Natural killer cell treated with Interleukin-12 subunit alpha and Interleukin-12 subunit beta and Interleukin-15 and Interleukin-18, amount 100 ng/mL, for 72 hours (primary cell): ENCODE results near the gene ANKRD12. TPM values are rescaled to one million over a fixed set of nuclear protein-coding genes. Genes with fewer than 3 reads are reported as not detected.

ENCODE experiments used
- ATAC-seq, 2 donors: fragments of 150-1000 bp; cut with Tn5 transposase in 1 of 2; sonication (Bioruptor Pico), chemical (Tn5 transposase) in 1 of 2; 2 replicates each; pipeline ENCODE4 v1.10.0; 2021
- DNase-seq: peaks from one replicate; pipeline ENCODE4 v3.0.0; 2022; ENCODE audit warnings: low spot score
- H3K27ac Mint-ChIP-seq, 2 donors: 1 replicate in 1 of 2; 2 replicates in 1 of 2; pipeline ENCODE4 v1.8.0; 2022; ENCODE audit warnings: mixed read lengths in 2 of 2, mild to moderate bottlenecking in 1 of 2, moderate library complexity in 1 of 2
- H3K27me3 Mint-ChIP-seq, 2 donors: 1 replicate in 1 of 2; 2 replicates in 1 of 2; pipeline ENCODE4 v1.8.0; 2022; ENCODE audit warnings: mixed read lengths in 2 of 2
- H3K36me3 Mint-ChIP-seq: one replicate; pipeline ENCODE4 v1.8.0; 2022; ENCODE audit warnings: mixed read lengths
- H3K4me1 Mint-ChIP-seq, 2 donors: 1 replicate in 1 of 2; 2 replicates in 1 of 2; pipeline ENCODE4 v1.8.0; 2022; ENCODE audit warnings: low read depth in 2 of 2, mixed read lengths in 2 of 2, mild to moderate bottlenecking in 1 of 2
- H3K4me3 Mint-ChIP-seq: one replicate; pipeline ENCODE4 v1.8.0; 2022; ENCODE audit warnings: mixed read lengths
- H3K9me3 Mint-ChIP-seq: 2 replicates; pipeline ENCODE4 v1.8.0; 2022; ENCODE audit warnings: mixed read lengths
- total RNA-seq, 2 donors: library from RNA; stranded (reverse); gene quantifications; one replicate each; pipeline ENCODE4 v1.2.3, GENCODE V29; 2022

Gene ANKRD12
- total RNA-seq, 2 donors from 2014 or later, result 133 to 174 TPM

DNA sequence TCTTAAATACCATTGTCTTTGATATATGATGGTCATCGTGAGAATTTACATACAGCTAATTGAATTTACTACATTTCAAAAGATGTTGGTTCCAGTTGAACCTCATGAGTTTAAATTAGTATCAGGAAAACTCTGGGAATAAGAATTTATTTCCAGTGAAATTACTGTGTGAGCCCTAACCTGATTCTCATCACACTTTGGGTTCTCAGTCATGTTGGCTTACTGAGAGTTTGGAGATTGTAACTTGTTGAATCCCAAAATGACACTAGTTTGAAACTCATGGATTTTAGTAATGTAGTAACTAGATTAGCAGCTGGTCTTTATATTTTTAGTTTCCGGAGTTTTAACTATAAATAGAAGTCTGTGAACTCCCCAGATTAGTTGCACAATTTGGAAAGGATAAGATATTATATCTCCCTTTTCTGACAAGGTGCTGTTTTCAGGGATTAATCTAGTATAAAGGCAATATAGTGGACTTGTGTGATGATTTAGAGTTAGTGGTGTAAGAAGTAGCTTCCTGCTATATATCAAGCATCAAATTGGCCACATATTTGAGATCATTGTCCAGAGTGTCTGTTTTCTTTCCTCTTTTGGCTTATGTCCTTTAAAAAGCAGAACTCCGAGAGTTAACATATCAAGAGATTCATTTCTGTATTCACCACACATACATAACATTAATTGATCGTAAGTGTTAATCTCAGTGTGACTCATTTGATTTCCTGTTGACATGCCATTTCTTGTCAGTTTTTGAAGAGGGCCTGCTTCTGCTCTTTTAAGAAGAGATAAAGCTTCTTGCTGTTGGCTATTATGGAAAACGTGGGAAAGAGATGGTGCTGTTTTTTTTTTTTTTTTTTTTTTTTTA is 18.4 kb upstream of the ANKRD12 start:
- ATAC-seq (peak; percentile 71 to 76), DNase-seq (no peak)
- H3K4me3 Mint-ChIP-seq, result peak overlapping the region; percentile 87
- peak overlapping the region; percentile 81 to 92 for H3K27ac Mint-ChIP-seq
- no peaks in the 10 kb centered on the region for H3K27me3 Mint-ChIP-seq
- peaks cover 32% of the 10 kb centered on the region for H3K36me3 Mint-ChIP-seq
- peaks cover 48 to 65% of the 10 kb centered on the region in 2 donors for H3K4me1 Mint-ChIP-seq
- H3K9me3 Mint-ChIP-seq, result no peaks in the 10 kb centered on the region

DNA sequence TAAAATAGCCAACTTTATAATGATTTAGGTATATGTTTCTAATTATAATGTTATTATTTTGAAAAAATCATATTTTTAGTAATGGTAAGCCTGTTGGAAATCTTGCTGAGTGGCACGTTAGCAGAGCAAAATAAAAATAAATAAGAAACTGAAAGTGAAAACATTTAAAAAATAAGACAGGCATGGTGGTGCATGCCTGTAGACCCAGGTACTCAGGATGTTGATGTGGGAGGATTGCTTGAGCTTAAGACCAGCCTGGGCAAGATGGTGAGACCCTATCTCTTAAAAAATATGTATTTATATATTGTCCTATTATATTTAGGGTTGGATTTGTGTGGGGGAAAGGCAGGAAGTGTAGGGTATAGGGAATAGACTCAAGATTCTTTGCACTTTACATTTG is 15.8 kb upstream of the ANKRD12 start:
- H3K27me3 Mint-ChIP-seq, result no peaks in the 10 kb centered on the region
- H3K36me3 Mint-ChIP-seq, result peaks cover 46% of the 10 kb centered on the region
- H3K9me3 Mint-ChIP-seq, result no peaks in the 10 kb centered on the region
- peak overlapping the region; percentile 58 for H3K4me3 Mint-ChIP-seq
- peak in 1 of 2 donors; percentile 70 for ATAC-seq
- H3K4me1 Mint-ChIP-seq, result peaks cover 45 to 56% of the 10 kb centered on the region in 2 donors
- no peak for DNase-seq
- H3K27ac Mint-ChIP-seq, result peak overlapping the region; percentile 73 to 75

DNA sequence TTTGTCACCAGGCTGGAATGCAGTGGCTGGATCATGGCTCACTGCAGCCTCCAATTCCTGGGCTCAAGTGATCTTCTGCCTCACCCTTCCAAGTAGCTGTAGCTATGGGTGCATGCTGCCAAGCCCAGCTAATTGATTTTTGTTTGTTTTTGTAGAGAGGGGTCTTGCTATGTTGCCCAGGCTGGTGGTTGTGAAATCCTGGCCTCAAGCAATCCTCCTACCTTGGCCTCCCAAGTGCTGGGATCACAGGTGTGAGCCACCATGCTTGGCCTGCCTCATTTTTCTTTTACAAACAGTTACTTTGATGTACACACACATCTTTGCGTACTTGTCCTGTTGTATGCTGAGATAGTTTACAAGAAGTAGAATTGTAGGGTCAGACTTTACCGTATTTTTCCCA is 13.1 kb upstream of the ANKRD12 start:
- H3K27me3 Mint-ChIP-seq, result no peaks in the 10 kb centered on the region
- no peaks in the 10 kb centered on the region for H3K9me3 Mint-ChIP-seq
- H3K4me1 Mint-ChIP-seq, result peaks cover 29 to 39% of the 10 kb centered on the region in 2 donors
- no peak overlapping the region for H3K4me3 Mint-ChIP-seq
- H3K36me3 Mint-ChIP-seq, result peaks cover 55% of the 10 kb centered on the region
- peak overlapping the region; percentile 33 to 47 for H3K27ac Mint-ChIP-seq
- DNase-seq, result no peak
- no peak for ATAC-seq

GRCh38 chr18:9124824-9125223 is 11.8 kb upstream of the ANKRD12 start:
- Mint-ChIP-seq H3K27ac (peak overlapping the region; percentile 38 to 78), H3K9me3 (no peaks in the 10 kb centered on the region), H3K4me3 (no peak overlapping the region), H3K27me3 (no peaks in the 10 kb centered on the region), H3K4me1 (peaks cover 24 to 34% of the 10 kb centered on the region in 2 donors), H3K36me3 (peaks cover 55% of the 10 kb centered on the region)
- DNase-seq (no peak), ATAC-seq (no peak)

DNA sequence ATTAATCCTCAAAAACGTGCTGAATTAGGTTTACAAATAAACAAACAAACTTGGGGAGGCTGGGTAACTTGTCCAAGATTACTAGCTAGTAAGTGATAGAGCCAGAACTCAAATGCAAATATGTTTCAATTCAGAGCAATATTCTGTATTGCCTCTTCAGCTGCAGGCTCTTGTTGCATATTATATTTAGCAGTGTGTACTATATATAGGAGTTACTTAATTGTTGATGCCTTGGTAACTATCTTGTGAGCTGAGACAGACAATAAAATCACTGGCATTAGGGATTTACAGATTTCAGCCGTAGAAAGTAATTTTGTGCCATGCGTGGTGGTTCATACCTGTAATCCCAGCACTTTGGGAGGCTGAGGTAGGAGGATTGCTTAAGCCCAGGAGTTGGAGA is 10.2 kb upstream of the ANKRD12 start:
- Mint-ChIP-seq H3K9me3 (no peaks in the 10 kb centered on the region), H3K27ac (peak overlapping the region in 1 of 2 donors; percentile 78), H3K4me3 (no peak overlapping the region), H3K4me1 (peaks cover 17 to 30% of the 10 kb centered on the region in 2 donors), H3K27me3 (no peaks in the 10 kb centered on the region), H3K36me3 (peaks cover 54% of the 10 kb centered on the region)
- DNase-seq (no peak), ATAC-seq (no peak)

- no peak overlapping the region for H3K4me3 Mint-ChIP-seq
- ATAC-seq, result no peak
- H3K36me3 Mint-ChIP-seq, result peaks cover 59% of the 10 kb centered on the region
- H3K27me3 Mint-ChIP-seq, result no peaks in the 10 kb centered on the region
- no peak for DNase-seq
- H3K9me3 Mint-ChIP-seq, result no peaks in the 10 kb centered on the region
- peak overlapping the region; percentile 28 to 53 for H3K27ac Mint-ChIP-seq
- peaks cover 21 to 42% of the 10 kb centered on the region in 2 donors for H3K4me1 Mint-ChIP-seq
Observed at GRCh38 chr18:9130195-9130594, 6.4 kb upstream of the ANKRD12 start.

GRCh38 chr18:9130806-9131205 is 5.8 kb upstream of the ANKRD12 start:
- no peaks in the 10 kb centered on the region for H3K9me3 Mint-ChIP-seq
- peaks cover 26 to 48% of the 10 kb centered on the region in 2 donors for H3K4me1 Mint-ChIP-seq
- DNase-seq (no peak), ATAC-seq (no peak)
- H3K36me3 Mint-ChIP-seq, result peaks cover 57% of the 10 kb centered on the region
- no peaks in the 10 kb centered on the region for H3K27me3 Mint-ChIP-seq
- no peak overlapping the region for H3K4me3 Mint-ChIP-seq
- peak overlapping the region in 1 of 2 donors; percentile 52 for H3K27ac Mint-ChIP-seq

- Mint-ChIP-seq H3K36me3 (peaks cover 47% of the 10 kb centered on the region), H3K9me3 (no peaks in the 10 kb centered on the region), H3K4me1 (peaks cover 24 to 49% of the 10 kb centered on the region in 2 donors), H3K27me3 (no peaks in the 10 kb centered on the region), H3K27ac (peak overlapping the region; percentile 93 to 95), H3K4me3 (no peak overlapping the region)
- no peak for DNase-seq
- ATAC-seq, result no peak
Observed at GRCh38 chr18:9132628-9133027, 4.0 kb upstream of the ANKRD12 start.

DNA sequence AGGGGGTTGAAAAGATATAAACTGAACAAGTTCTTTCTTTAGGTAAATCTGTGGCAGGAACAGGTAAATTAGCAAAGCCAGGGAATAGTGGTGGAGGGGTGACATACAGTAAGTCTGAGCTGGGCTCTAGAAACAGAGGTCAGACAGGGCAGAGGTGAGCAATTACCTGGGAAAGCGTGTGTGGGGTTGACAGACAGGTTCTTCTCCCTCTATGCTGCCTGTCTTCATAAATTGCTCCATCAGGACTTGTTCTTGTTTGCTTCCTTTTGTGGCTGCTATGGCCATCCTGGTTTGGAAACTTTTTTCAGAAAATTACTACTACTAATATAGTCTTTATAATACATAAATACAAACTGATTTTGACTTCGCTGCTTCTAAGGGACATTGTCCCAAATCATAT is 3.4 kb upstream of the ANKRD12 start:
- Mint-ChIP-seq H3K4me3 (peak overlapping the region; percentile 28), H3K27ac (peak overlapping the region; percentile 93 to 95), H3K36me3 (peaks cover 46% of the 10 kb centered on the region), H3K27me3 (no peaks in the 10 kb centered on the region), H3K4me1 (peaks cover 24 to 47% of the 10 kb centered on the region in 2 donors), H3K9me3 (no peaks in the 10 kb centered on the region)
- DNase-seq, result no peak
- no peak for ATAC-seq

- no peaks in the 10 kb centered on the region for H3K27me3 Mint-ChIP-seq
Observed at GRCh38 chr18:9135081-9135911, 1.3 kb upstream of the ANKRD12 start.

GRCh38 chr18:9135912-9136314 is 668 bp upstream of the ANKRD12 start:
- Mint-ChIP-seq H3K4me3 (peak overlapping the region; percentile 95), H3K36me3 (peaks cover 40% of the 10 kb centered on the region), H3K4me1 (peaks cover 41 to 61% of the 10 kb centered on the region in 2 donors), H3K9me3 (no peaks in the 10 kb centered on the region), H3K27ac (peak overlapping the region; percentile 93 to 95), H3K27me3 (no peaks in the 10 kb centered on the region)
- ATAC-seq (peak; percentile 11 to 40), DNase-seq (no peak)

More at GRCh38 chr18:9135081-9135911, 1.3 kb upstream of the ANKRD12 start:
- no peak for ATAC-seq
- DNase-seq, result no peak
- Mint-ChIP-seq H3K9me3 (no peaks in the 10 kb centered on the region), H3K4me3 (peak overlapping the region; percentile 95), H3K4me1 (peaks cover 38 to 55% of the 10 kb centered on the region in 2 donors), H3K36me3 (peaks cover 40% of the 10 kb centered on the region), H3K27ac (peak overlapping the region; percentile 93 to 95)

- peak; percentile 67 to 76 for ATAC-seq
- peaks cover 52 to 72% of the 10 kb centered on the region in 2 donors for H3K4me1 Mint-ChIP-seq
- H3K4me3 Mint-ChIP-seq, result peak overlapping the region; percentile 95
- no peaks in the 10 kb centered on the region for H3K9me3 Mint-ChIP-seq
- DNase-seq, result peak; percentile 83
- peak overlapping the region; percentile 95 to 97 for H3K27ac Mint-ChIP-seq
- no peaks in the 10 kb centered on the region for H3K27me3 Mint-ChIP-seq
- H3K36me3 Mint-ChIP-seq, result peaks cover 40% of the 10 kb centered on the region
Observed at GRCh38 chr18:9137168-9138066, 836 bp downstream of the ANKRD12 start.
